ENCODE measurements around the gene MSS51. TPM values are rescaled to one million over a fixed set of nuclear protein-coding genes. Genes with fewer than 3 reads are reported as not detected.

Gene MSS51
- total RNA-seq, 1 donor from 2014 or later: 2.0 TPM

DNA sequence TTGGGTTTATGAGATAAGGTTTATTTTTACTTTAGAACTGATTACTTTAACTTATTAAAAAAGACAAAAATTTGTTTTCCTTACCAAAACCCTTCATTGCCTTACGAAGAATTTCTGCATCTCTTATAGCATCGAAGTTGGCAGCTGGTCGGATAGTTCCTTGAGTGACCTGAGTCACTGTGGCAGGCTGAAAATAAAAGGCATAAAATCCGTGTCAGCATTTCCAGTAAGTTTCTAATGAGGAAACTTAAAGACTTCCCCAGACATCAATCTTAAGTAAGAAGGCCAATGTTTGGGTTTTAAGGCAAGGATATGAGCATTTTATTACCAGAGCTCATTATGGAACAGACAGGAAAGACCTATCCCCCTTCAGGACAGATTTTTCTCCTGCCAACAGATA is 45.1 kb downstream of the MSS51 start:
- peaks cover 23% of the 10 kb centered on the region for H3K36me3 Mint-ChIP-seq (ENCODE audit: low read depth, unreplicated experiment)
- H3K27me3 Mint-ChIP-seq (ENCODE audit: unreplicated experiment): no peaks in the 10 kb centered on the region
- TF ChIP-seq CTCF (IDR thresholded peaks at IDR 0.05; ENCODE audit: unreplicated experiment): no peak
- H3K9me3 Mint-ChIP-seq (ENCODE audit: unreplicated experiment): no peaks in the 10 kb centered on the region
- no peak for DNase-seq (ENCODE audit: low spot score)
- H3K27ac Mint-ChIP-seq (ENCODE audit: unreplicated experiment): no peak overlapping the region
- peaks cover 3% of the 10 kb centered on the region for H3K4me1 Mint-ChIP-seq (ENCODE audit: unreplicated experiment)
- no peak overlapping the region for H3K4me3 Mint-ChIP-seq (ENCODE audit: unreplicated experiment)

GRCh38 chr10:73386583-73386982 is 46.8 kb downstream of the MSS51 start:
- Mint-ChIP-seq H3K27me3 (ENCODE audit: unreplicated experiment) (no peaks in the 10 kb centered on the region), H3K36me3 (ENCODE audit: low read depth, unreplicated experiment) (peaks cover 31% of the 10 kb centered on the region), H3K27ac (ENCODE audit: unreplicated experiment) (no peak overlapping the region), H3K4me3 (ENCODE audit: unreplicated experiment) (no peak overlapping the region), H3K4me1 (ENCODE audit: unreplicated experiment) (no peaks in the 10 kb centered on the region), H3K9me3 (ENCODE audit: unreplicated experiment) (no peaks in the 10 kb centered on the region)
- no peak for DNase-seq (ENCODE audit: low spot score)
- no peak for TF ChIP-seq CTCF (IDR thresholded peaks at IDR 0.05; ENCODE audit: unreplicated experiment)

GRCh38 chr10:73379064-73379748 is 54.2 kb downstream of the MSS51 start:
- Mint-ChIP-seq H3K4me1 (ENCODE audit: unreplicated experiment) (no peaks in the 10 kb centered on the region), H3K9me3 (ENCODE audit: unreplicated experiment) (no peaks in the 10 kb centered on the region), H3K36me3 (ENCODE audit: low read depth, unreplicated experiment) (peaks cover 32% of the 10 kb centered on the region), H3K4me3 (ENCODE audit: unreplicated experiment) (no peak overlapping the region), H3K27me3 (ENCODE audit: unreplicated experiment) (no peaks in the 10 kb centered on the region), H3K27ac (ENCODE audit: unreplicated experiment) (no peak overlapping the region)
- no peak for TF ChIP-seq CTCF (IDR thresholded peaks at IDR 0.05; ENCODE audit: unreplicated experiment)
- DNase-seq (ENCODE audit: low spot score): no peak

GRCh38 chr10:73376679-73377078 is 56.7 kb downstream of the MSS51 start:
- H3K27ac Mint-ChIP-seq (ENCODE audit: unreplicated experiment): peak overlapping the region; percentile 32
- H3K9me3 Mint-ChIP-seq (ENCODE audit: unreplicated experiment): no peaks in the 10 kb centered on the region
- H3K4me1 Mint-ChIP-seq (ENCODE audit: unreplicated experiment): no peaks in the 10 kb centered on the region
- no peak for DNase-seq (ENCODE audit: low spot score)
- H3K4me3 Mint-ChIP-seq (ENCODE audit: unreplicated experiment): no peak overlapping the region
- no peak for TF ChIP-seq CTCF (IDR thresholded peaks at IDR 0.05; ENCODE audit: unreplicated experiment)
- no peaks in the 10 kb centered on the region for H3K27me3 Mint-ChIP-seq (ENCODE audit: unreplicated experiment)
- peaks cover 19% of the 10 kb centered on the region for H3K36me3 Mint-ChIP-seq (ENCODE audit: low read depth, unreplicated experiment)

Other genes starting within 250 kb of the MSS51 start
- 24.5 TPM for gene DNAJC9, start 186.3 kb downstream of the MSS51 start, total RNA-seq (ENCODE audit: unreplicated experiment)
- gene MRPS16, start 180.9 kb downstream of the MSS51 start, total RNA-seq (ENCODE audit: unreplicated experiment): 78.6 TPM
- 1.7 TPM for gene CFAP70, start 74.7 kb downstream of the MSS51 start, total RNA-seq (ENCODE audit: unreplicated experiment)
- gene ANXA7, start 19.5 kb downstream of the MSS51 start, total RNA-seq (ENCODE audit: unreplicated experiment): 92.6 TPM
- gene PPP3CB, start 62.5 kb upstream of the MSS51 start, total RNA-seq (ENCODE audit: unreplicated experiment): 18.5 TPM
- 267 TPM for gene USP54, start 157.8 kb upstream of the MSS51 start, total RNA-seq (ENCODE audit: unreplicated experiment)
- gene MYOZ1, start 207.9 kb upstream of the MSS51 start, total RNA-seq (ENCODE audit: unreplicated experiment): 4.0 TPM
- gene SYNPO2L, start 222.5 kb upstream of the MSS51 start, total RNA-seq (ENCODE audit: unreplicated experiment): 0.13 TPM

Measured in endothelial cell (in vitro differentiated cells).